SK-N-SH (cell line): ENCODE measurements around the gene RET. TPM values are rescaled to one million over a fixed set of nuclear protein-coding genes. Genes with fewer than 3 reads are reported as not detected.

Source experiments
- CTCF ChIA-PET: fragments of 300-600, 350-600 bp; formaldehyde crosslinking; extraction: SDS; loops from one replicate; lab custom pipeline; 2021; lab: Yijun Ruan, JAX
- POLR2A ChIA-PET: fragments of 350-600 bp; sonication (Branson Sonifier 250); formaldehyde crosslinking; extraction: SDS; loops from one replicate; lab custom pipeline; 2020; ENCODE audit warnings: antibody characterized with exemption, inconsistent platforms; lab: Yijun Ruan, JAX
- DNase-seq: peaks from one replicate; pipeline ENCODE4 v3.0.0; 2012
- H2AFZ ChIP-seq: fragments of 200-600 bp; sonication (generic); 2 replicates; pipeline ENCODE4 v1.8.1; 2016; ENCODE audit warnings: antibody characterized with exemption, mild to moderate bottlenecking, low read depth
- H3F3A ChIP-seq: fragments of 200-600 bp; sonication (generic); replicated peaks from 2 replicates; pipeline ENCODE3; 2016; ENCODE audit warnings: antibody characterized with exemption, mild to moderate bottlenecking; ENCODE audit not compliant: insufficient read depth
- H3K27ac ChIP-seq, 2 experiments: fragments of 200-500 bp in 1 of 2; fragments of 200-600 bp in 1 of 2; sonication (Bioruptor generic) in 1 of 2; sonication (generic), shearing (Covaris generic) in 1 of 2; 2 replicates each; pipeline versions ENCODE4 v1.5.1 to v1.6.1; 2014 to 2016; ENCODE audit warnings: low read depth in 2 of 2, inconsistent platforms in 1 of 2, low read length in 1 of 2, mild to moderate bottlenecking in 1 of 2, mixed read lengths in 1 of 2
- H3K27me3 ChIP-seq: fragments of 200-600 bp; sonication (generic), shearing (Covaris generic); 2 replicates; pipeline ENCODE4 v1.6.1; 2016; ENCODE audit warnings: mixed run types; ENCODE audit not compliant: insufficient read depth
- H3K36me3 ChIP-seq, 2 experiments: fragments of 200-500 bp in 1 of 2; fragments of 200-600 bp in 1 of 2; sonication (Bioruptor generic) in 1 of 2; sonication (generic) in 1 of 2; replicated peaks in 1 of 2; 2 replicates each; pipeline versions ENCODE3 to v1.5.1; 2014 to 2016; ENCODE audit warnings: low read length in 1 of 2, mild to moderate bottlenecking in 1 of 2; ENCODE audit not compliant: insufficient read depth in 2 of 2, control insufficient read depth in 1 of 2
- H3K4me1 ChIP-seq, 2 experiments: fragments of 200-500 bp in 1 of 2; fragments of 200-600 bp in 1 of 2; sonication (Bioruptor generic) in 1 of 2; sonication (generic), shearing (Covaris generic) in 1 of 2; 2 replicates each; pipeline versions ENCODE4 v1.5.1 to v1.6.1; 2014 to 2016; ENCODE audit warnings: low read depth in 1 of 2, low read length in 1 of 2, mixed run types in 1 of 2; ENCODE audit not compliant: insufficient read depth in 2 of 2, control insufficient read depth in 1 of 2
- H3K4me2 ChIP-seq: fragments of 200-600 bp; sonication (generic), shearing (Covaris generic); 2 replicates; pipeline ENCODE4 v1.6.1; 2017; ENCODE audit warnings: mixed run types
- H3K4me3 ChIP-seq, 2 experiments: fragments of 200-500 bp in 1 of 2; fragments of 200-600 bp in 1 of 2; sonication (Bioruptor generic) in 1 of 2; sonication (generic), shearing (Covaris generic) in 1 of 2; 2 replicates each; pipeline versions ENCODE4 v1.5.1 to v1.8.1; 2014 to 2016; ENCODE audit warnings: low read depth in 2 of 2, inconsistent platforms in 1 of 2, low read length in 1 of 2, mild to moderate bottlenecking in 1 of 2, mixed read lengths in 1 of 2, moderate library complexity in 1 of 2
- H3K79me2 ChIP-seq: fragments of 200-600 bp; sonication (generic); 2 replicates; pipeline ENCODE4 v1.8.1; 2017; ENCODE audit warnings: mild to moderate bottlenecking; ENCODE audit not compliant: insufficient read depth
- H3K9ac ChIP-seq: fragments of 200-600 bp; sonication (generic); 2 replicates; pipeline ENCODE4 v1.6.1; 2017; ENCODE audit warnings: mixed run types
- H3K9me2 ChIP-seq: fragments of 200-600 bp; sonication (generic); 2 replicates; pipeline ENCODE4 v1.6.1; 2017; ENCODE audit warnings: mixed run types
- H3K9me3 ChIP-seq: fragments of 200-600 bp; sonication (generic); 2 replicates; pipeline ENCODE4 v1.6.1; 2017; ENCODE audit warnings: mixed run types, mild to moderate bottlenecking, moderate library complexity
- H4K20me1 ChIP-seq: fragments of 200-600 bp; sonication (generic); 2 replicates; pipeline ENCODE4 v1.6.1; 2017; ENCODE audit warnings: mild to moderate bottlenecking, mixed run types; ENCODE audit not compliant: insufficient read depth
- EP300 ChIP-seq, 2 experiments: IDR thresholded peaks; 2 replicates each; pipeline versions ENCODE4 v1.4.0 to v1.6.1; 2012; ENCODE audit warnings: borderline replicate concordance in 1 of 2, low read depth in 1 of 2, low read length in 1 of 2
- FOSL2 ChIP-seq: IDR thresholded peaks from 2 replicates; pipeline ENCODE4 v1.4.0; 2012; ENCODE audit warnings: low read depth, mild to moderate bottlenecking, moderate library complexity, borderline replicate concordance
- FOXJ3 ChIP-seq: sonication (generic); formaldehyde crosslinking; IDR thresholded peaks from 2 replicates; pipeline ENCODE4 v1.5.1; 2020; ENCODE audit warnings: mild to moderate bottlenecking, missing genetic modification reagents
- JUND ChIP-seq: IDR thresholded peaks from 2 replicates; pipeline ENCODE4 v1.4.0; 2012
- MXI1 ChIP-seq: IDR thresholded peaks from 2 replicates; pipeline ENCODE4 v1.6.1; 2012; ENCODE audit warnings: mild to moderate bottlenecking, low read depth, low read length, improper control_type of control experiment
- PBX3 ChIP-seq: IDR thresholded peaks from 2 replicates; pipeline ENCODE4; 2012
- POLR2AphosphoS5 ChIP-seq: IDR thresholded peaks from 2 replicates; pipeline ENCODE4 v1.6.1; 2012; ENCODE audit warnings: low read depth, low read length
- SIN3A ChIP-seq: IDR thresholded peaks from 2 replicates; pipeline ENCODE4 v1.6.1; 2012; ENCODE audit warnings: low read depth, mild to moderate bottlenecking, low read length, moderate library complexity, borderline replicate concordance
- TAF1 ChIP-seq: IDR thresholded peaks from 2 replicates; pipeline ENCODE4 v1.6.1; 2012; ENCODE audit warnings: low read depth, mild to moderate bottlenecking, low read length, moderate library complexity, borderline replicate concordance
- TCF12 ChIP-seq: IDR thresholded peaks from 2 replicates; pipeline ENCODE4 v1.4.0; 2012
- TEAD4 ChIP-seq: IDR thresholded peaks from 2 replicates; pipeline ENCODE4 v1.4.0; 2012; ENCODE audit warnings: mild to moderate bottlenecking, borderline replicate concordance; ENCODE audit not compliant: insufficient read depth
- WGBS: methylation state at CpG from one replicate; pipeline ENCODE4 v1.1.6; 2017; ENCODE audit warnings: low lambda C conversion rate; 5-methylcytosine and 5-hydroxymethylcytosine counted together
- polyA plus RNA-seq, 3 experiments: library from polyadenylated mRNA; depleted of rRNA; stranded (reverse); fragments of >200 nt; gene quantifications; 2 replicates each; pipeline ENCODE4 v1.2.3, GENCODE V29; 2012
- TF ChIP-seq, protein P1 (sequence below): fragments of 150-350 bp; IDR thresholded peaks from 2 replicates; pipeline ENCODE4 v1.6.1; 2017; ENCODE audit warnings: antibody characterized with exemption, low read length, low read depth, borderline replicate concordance
- TF ChIP-seq, protein P2 (sequence below): IDR thresholded peaks from 2 replicates; pipeline ENCODE4 v1.6.1; 2012; ENCODE audit warnings: mild to moderate bottlenecking, low read depth, low read length, moderate library complexity
- TF ChIP-seq, protein P3 (sequence below): IDR thresholded peaks from 2 replicates; pipeline ENCODE4 v1.4.0; 2012; ENCODE audit warnings: low read depth

RET gene
- polyA plus RNA-seq, 1 of the 3 experiments (the other 2 are of a cell fraction): 3.2 TPM

DNA sequence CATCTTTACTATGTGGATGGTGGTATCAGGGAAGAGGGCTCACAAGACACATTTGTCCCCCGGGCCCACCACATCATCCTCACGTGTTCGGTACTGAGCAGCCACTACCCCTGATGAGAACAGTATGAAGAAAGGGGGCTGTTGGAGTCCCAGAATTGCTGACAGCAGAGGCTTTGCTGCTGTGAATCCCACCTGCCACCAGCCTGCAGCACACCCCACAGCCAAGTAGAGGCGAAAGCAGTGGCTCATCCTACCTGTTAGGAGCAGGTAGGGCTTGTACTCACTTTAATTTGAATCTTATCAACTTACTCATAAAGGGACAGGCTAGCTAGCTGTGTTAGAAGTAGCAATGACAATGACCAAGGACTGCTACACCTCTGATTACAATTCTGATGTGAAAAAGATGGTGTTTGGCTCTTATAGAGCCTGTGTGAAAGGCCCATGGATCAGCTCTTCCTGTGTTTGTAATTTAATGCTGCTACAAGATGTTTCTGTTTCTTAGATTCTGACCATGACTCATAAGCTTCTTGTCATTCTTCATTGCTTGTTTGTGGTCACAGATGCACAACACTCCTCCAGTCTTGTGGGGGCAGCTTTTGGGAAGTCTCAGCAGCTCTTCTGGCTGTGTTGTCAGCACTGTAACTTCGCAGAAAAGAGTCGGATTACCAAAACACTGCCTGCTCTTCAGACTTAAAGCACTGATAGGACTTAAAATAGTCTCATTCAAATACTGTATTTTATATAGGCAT is 52.3 kb downstream of the RET start:
- Histone ChIP-seq H3K27me3 (no peaks in the 10 kb centered on the region), H3K9ac (no peak overlapping the region), H3K36me3 (peaks cover 0 to 16% of the 10 kb centered on the region in 2 experiments), H3K79me2 (no peaks in the 10 kb centered on the region), H3K9me2 (no peaks in the 10 kb centered on the region), H4K20me1 (no peaks in the 10 kb centered on the region), H3K27ac (peak overlapping the region; percentile 72 to 86), H3K9me3 (no peaks in the 10 kb centered on the region), H3F3A (no peaks in the 10 kb centered on the region), H2AFZ (no peak overlapping the region), H3K4me1 (peaks cover 4 to 36% of the 10 kb centered on the region in 2 experiments; a peak in 3 of 4 replicates), H3K4me2 (peak overlapping the region; percentile 36; the same call in 1 of the 2 replicates), H3K4me3 (no peak overlapping the region)
- peak; percentile 32 for DNase-seq
- TF ChIP-seq MXI1 (no peak), FOXJ3 (CRISPR knock-in tag) (no peak), TCF12 (peak; percentile 93), POLR2AphosphoS5 (peak; percentile 60; the same call in 1 of the 2 replicates), TEAD4 (peak; percentile 50; the same call in 1 of the 2 replicates), PBX3 (peak; percentile 80), TAF1 (peak; percentile 27; the same call in 1 of the 2 replicates), FOSL2 (peak; percentile 85), EP300 (IDR thresholded peaks at IDR 0.05; ENCODE audit: borderline replicate concordance in 1 of 2, low read depth in 1 of 2, low read length in 1 of 2) (peak in 1 of 2 experiments; percentile 46; a peak in 1 of 4 replicates), SIN3A (no peak), JUND (peak; percentile 83)
- TF ChIP-seq, protein P1, sequence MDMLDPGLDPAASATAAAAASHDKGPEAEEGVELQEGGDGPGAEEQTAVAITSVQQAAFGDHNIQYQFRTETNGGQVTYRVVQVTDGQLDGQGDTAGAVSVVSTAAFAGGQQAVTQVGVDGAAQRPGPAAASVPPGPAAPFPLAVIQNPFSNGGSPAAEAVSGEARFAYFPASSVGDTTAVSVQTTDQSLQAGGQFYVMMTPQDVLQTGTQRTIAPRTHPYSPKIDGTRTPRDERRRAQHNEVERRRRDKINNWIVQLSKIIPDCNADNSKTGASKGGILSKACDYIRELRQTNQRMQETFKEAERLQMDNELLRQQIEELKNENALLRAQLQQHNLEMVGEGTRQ: no peak
- TF ChIP-seq, protein P2, sequence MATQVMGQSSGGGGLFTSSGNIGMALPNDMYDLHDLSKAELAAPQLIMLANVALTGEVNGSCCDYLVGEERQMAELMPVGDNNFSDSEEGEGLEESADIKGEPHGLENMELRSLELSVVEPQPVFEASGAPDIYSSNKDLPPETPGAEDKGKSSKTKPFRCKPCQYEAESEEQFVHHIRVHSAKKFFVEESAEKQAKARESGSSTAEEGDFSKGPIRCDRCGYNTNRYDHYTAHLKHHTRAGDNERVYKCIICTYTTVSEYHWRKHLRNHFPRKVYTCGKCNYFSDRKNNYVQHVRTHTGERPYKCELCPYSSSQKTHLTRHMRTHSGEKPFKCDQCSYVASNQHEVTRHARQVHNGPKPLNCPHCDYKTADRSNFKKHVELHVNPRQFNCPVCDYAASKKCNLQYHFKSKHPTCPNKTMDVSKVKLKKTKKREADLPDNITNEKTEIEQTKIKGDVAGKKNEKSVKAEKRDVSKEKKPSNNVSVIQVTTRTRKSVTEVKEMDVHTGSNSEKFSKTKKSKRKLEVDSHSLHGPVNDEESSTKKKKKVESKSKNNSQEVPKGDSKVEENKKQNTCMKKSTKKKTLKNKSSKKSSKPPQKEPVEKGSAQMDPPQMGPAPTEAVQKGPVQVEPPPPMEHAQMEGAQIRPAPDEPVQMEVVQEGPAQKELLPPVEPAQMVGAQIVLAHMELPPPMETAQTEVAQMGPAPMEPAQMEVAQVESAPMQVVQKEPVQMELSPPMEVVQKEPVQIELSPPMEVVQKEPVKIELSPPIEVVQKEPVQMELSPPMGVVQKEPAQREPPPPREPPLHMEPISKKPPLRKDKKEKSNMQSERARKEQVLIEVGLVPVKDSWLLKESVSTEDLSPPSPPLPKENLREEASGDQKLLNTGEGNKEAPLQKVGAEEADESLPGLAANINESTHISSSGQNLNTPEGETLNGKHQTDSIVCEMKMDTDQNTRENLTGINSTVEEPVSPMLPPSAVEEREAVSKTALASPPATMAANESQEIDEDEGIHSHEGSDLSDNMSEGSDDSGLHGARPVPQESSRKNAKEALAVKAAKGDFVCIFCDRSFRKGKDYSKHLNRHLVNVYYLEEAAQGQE: 0 out of 2 replicates have a peak, but pooled peaks have one; percentile 26
- TF ChIP-seq, protein P3, sequence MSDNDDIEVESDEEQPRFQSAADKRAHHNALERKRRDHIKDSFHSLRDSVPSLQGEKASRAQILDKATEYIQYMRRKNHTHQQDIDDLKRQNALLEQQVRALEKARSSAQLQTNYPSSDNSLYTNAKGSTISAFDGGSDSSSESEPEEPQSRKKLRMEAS: peak; percentile 59; the same call in 1 of the 2 replicates
- CTCF ChIA-PET: no interaction called here
- POLR2A ChIA-PET: interaction anchor here (0.8 kb wide), 1 partner anchor 9 kb away, joined by 3 read pairs; the partner anchor contains the start of gene CSGALNACT2
- 59% methylated on average over 5 of the region's 6 CpGs for WGBS
